Activated T-helper 1 cell treated with anti-CD3 and anti-CD28 coated beads, Interleukin-12 subunit alpha, Interleukin-12 subunit beta, Interleukin-2, Interleukin-4 antibody, amounts not matched to agents 30 ng/mL and 10 ng/mL and 1 ng/mL, durations not matched to agents 14 hours and 24 hours and 36 hours (primary cell): ENCODE data around the gene FGD4. TPM values are rescaled to one million over a fixed set of nuclear protein-coding genes. Genes with fewer than 3 reads are reported as not detected.

Source experiments
- DNase-seq: peaks from one replicate; pipeline ENCODE4 v3.0.0; 2021; ENCODE audit warnings: low spot score
- H3K27ac Mint-ChIP-seq: one replicate; pipeline ENCODE4 v1.8.0; 2021; ENCODE audit warnings: mild to moderate bottlenecking, mixed read lengths
- H3K27me3 Mint-ChIP-seq: one replicate; pipeline ENCODE4 v1.8.0; 2022; ENCODE audit warnings: mild to moderate bottlenecking, moderate library complexity, mixed read lengths; ENCODE audit not compliant: insufficient read depth
- H3K36me3 Mint-ChIP-seq: one replicate; pipeline ENCODE4 v1.8.0; 2021; ENCODE audit warnings: low read depth, mixed read lengths
- H3K4me1 Mint-ChIP-seq: one replicate; pipeline ENCODE4 v1.8.0; 2021; ENCODE audit warnings: low read depth, mixed read lengths
- H3K4me3 Mint-ChIP-seq: one replicate; pipeline ENCODE4 v1.8.0; 2021; ENCODE audit warnings: mild to moderate bottlenecking, moderate library complexity, mixed read lengths
- H3K9me3 Mint-ChIP-seq: one replicate; pipeline ENCODE4 v1.8.0; 2021; ENCODE audit warnings: mixed read lengths
- intact Hi-C: fragments of 100-400 bp; cut with micrococcal nuclease; formaldehyde crosslinking; loops from one replicate; pipeline ENCODE4 v1.15.1; 2024
- total RNA-seq: library from RNA; stranded (reverse); gene quantifications from 2 replicates; pipeline ENCODE4 v1.2.3, GENCODE V29; 2022

Gene FGD4
- total RNA-seq, 1 donor from 2014 or later = 0.03 TPM

DNA sequence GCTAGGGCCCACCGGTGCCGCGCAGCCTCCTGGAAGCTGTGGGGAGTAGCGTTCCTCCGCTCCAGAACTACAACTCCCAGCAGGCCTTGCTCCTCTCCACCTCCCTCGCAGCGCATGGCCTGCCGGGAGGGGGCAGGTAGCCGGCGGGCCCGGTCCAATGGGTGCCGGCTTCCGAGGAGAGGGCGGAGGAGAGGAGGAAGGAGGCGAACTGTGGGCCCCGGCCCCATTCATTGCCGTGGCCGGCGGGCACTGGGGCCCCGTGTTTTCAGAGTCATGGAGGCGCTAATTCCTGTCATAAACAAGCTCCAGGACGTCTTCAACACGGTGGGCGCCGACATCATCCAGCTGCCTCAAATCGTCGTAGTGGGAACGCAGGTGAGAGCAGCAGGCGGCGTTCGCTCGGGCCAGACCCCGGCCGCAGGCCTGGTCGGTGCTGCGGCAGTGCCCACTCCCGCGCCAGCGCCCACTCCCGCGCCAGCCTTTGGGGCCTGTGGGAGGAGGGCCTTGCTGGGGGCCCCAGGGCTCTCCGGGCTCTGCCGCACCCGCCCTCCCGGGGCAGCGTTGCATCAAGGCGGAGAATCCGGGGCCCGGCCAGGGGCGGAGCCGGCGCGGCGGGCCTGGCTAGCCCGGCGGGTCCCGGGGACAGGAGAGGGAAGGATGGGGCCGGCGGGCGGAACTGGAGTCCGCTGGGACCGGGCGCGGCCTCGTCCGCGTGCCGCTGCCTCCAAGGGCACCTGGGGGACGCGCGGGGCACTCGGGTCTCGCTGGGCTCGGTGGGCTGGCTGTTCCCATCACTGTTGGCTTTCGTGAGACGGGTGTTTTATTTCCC is 279.9 kb downstream of the FGD4 start, which contains the start of gene DNM1L:
Gene DNM1L (plus strand): TSS at position 211 of the 829 bp plus-strand sequence. CDS start 63 bp downstream, at position 274.
- DNase-seq = peak; percentile 90
- H3K9me3 Mint-ChIP-seq = no peaks in the 10 kb centered on the region
- peaks cover 6% of the 10 kb centered on the region for H3K36me3 Mint-ChIP-seq
- intact Hi-C loops = loop anchor here (1.0 to 10.0 kb wide), 7 partner anchors 76 to 1353 kb away; partner anchors contain the start of genes ALG10, AMN1, ETFBKMT and FGD4
- peaks cover 35% of the 10 kb centered on the region for H3K4me1 Mint-ChIP-seq
- peak within 1 kb of the TSS; percentile 95 for H3K4me3 Mint-ChIP-seq
- no peaks in the 10 kb centered on the region for H3K27me3 Mint-ChIP-seq
- H3K27ac Mint-ChIP-seq = peak within 1 kb of the TSS; percentile 92

GRCh38 chr12:32679920-32680237 is 280.5 kb downstream of the FGD4 start:
- peaks cover 35% of the 10 kb centered on the region for H3K4me1 Mint-ChIP-seq
- no peak for DNase-seq
- peak overlapping the region; percentile 91 for H3K27ac Mint-ChIP-seq
- H3K9me3 Mint-ChIP-seq = no peaks in the 10 kb centered on the region
- intact Hi-C loops = loop anchor here (1.0 to 10.0 kb wide), 7 partner anchors 75 to 1353 kb away; partner anchors contain the start of genes ALG10, AMN1, ETFBKMT and FGD4
- no peaks in the 10 kb centered on the region for H3K27me3 Mint-ChIP-seq
- H3K4me3 Mint-ChIP-seq = peak overlapping the region; percentile 95
- peaks cover 6% of the 10 kb centered on the region for H3K36me3 Mint-ChIP-seq

GRCh38 chr12:32680787-32681186 is 281.4 kb downstream of the FGD4 start:
- no peaks in the 10 kb centered on the region for H3K27me3 Mint-ChIP-seq
- intact Hi-C loops = no loop called here
- H3K27ac Mint-ChIP-seq = no peak overlapping the region
- peaks cover 35% of the 10 kb centered on the region for H3K4me1 Mint-ChIP-seq
- H3K36me3 Mint-ChIP-seq = peaks cover 11% of the 10 kb centered on the region
- DNase-seq = no peak
- H3K9me3 Mint-ChIP-seq = no peaks in the 10 kb centered on the region
- peak overlapping the region; percentile 95 for H3K4me3 Mint-ChIP-seq

DNA sequence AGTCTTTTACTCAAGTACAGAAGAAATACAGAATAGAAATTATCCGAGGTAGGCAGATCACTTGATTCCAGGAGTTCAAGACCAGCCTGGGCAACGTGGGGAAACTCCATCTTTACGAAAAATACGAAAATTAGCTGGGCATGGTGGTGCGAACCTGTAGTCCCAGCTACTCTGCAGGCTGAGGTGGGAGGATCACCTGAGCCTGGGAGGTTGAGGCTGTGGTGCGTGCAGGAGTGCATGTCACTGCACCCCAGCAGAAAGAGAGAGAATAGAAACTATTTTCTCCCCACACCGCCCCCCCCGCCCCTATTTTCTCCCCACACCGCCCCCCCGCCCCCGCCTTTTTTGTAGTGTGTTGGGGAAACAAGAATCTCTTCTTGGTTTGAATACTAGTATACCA is 281.9 kb downstream of the FGD4 start:
- no peak overlapping the region for H3K27ac Mint-ChIP-seq
- H3K36me3 Mint-ChIP-seq = peaks cover 11% of the 10 kb centered on the region
- intact Hi-C loops = no loop called here
- no peaks in the 10 kb centered on the region for H3K9me3 Mint-ChIP-seq
- no peaks in the 10 kb centered on the region for H3K27me3 Mint-ChIP-seq
- no peak for DNase-seq
- no peak overlapping the region for H3K4me3 Mint-ChIP-seq
- H3K4me1 Mint-ChIP-seq = peaks cover 35% of the 10 kb centered on the region

- H3K9me3 Mint-ChIP-seq = no peaks in the 10 kb centered on the region
- peaks cover 16% of the 10 kb centered on the region for H3K36me3 Mint-ChIP-seq
- no peaks in the 10 kb centered on the region for H3K27me3 Mint-ChIP-seq
- no peak overlapping the region for H3K4me3 Mint-ChIP-seq
- no peak for DNase-seq
- no peak overlapping the region for H3K27ac Mint-ChIP-seq
- peaks cover 25% of the 10 kb centered on the region for H3K4me1 Mint-ChIP-seq
- intact Hi-C loops = no loop called here
Measured at GRCh38 chr12:32686340-32686739, 287.0 kb downstream of the FGD4 start.

DNA sequence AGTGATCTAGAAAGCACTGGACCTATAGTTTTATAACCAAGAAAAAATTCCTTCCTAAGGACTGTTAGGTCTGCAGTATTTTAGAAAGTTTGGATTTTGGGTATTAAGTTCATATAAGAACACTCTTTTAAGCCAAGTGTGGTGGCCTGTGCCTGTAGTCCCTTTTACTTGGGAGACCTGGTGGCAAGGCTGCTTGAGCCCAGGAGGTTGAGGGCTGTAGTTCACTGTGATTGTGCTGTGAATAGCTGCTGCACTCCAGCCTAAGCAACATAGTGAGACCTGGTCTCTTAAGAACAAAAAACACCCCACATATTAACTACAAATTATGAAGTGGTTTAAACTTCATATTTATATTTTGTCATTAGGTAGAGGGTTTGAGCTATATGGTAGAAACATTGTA is 289.4 kb downstream of the FGD4 start:
- no peaks in the 10 kb centered on the region for H3K9me3 Mint-ChIP-seq
- no peak overlapping the region for H3K4me3 Mint-ChIP-seq
- no peaks in the 10 kb centered on the region for H3K27me3 Mint-ChIP-seq
- H3K36me3 Mint-ChIP-seq = peaks cover 14% of the 10 kb centered on the region
- peaks cover 33% of the 10 kb centered on the region for H3K4me1 Mint-ChIP-seq
- DNase-seq = no peak
- intact Hi-C loops = no loop called here
- H3K27ac Mint-ChIP-seq = no peak overlapping the region

- H3K4me1 Mint-ChIP-seq = peaks cover 33% of the 10 kb centered on the region
Measured at GRCh38 chr12:32690927-32691326, 291.6 kb downstream of the FGD4 start.

DNA sequence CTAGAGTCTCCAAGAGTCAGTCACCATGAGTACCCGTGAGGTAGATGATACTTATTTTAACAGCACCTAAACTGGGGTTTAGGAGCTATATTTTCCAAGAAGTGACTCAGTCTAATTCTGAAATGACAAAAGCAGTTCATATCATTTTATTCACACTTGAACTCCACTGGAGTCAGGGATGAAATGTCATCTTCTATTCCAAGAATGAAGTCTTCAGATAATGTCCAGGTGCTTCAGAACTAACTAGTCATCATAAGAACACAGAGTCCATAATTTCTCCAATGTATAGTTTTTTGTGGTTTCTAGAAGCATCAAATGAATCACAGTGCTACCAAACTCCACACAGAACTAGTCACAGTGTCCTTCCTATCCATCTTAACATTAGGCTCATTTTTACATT is 293.0 kb downstream of the FGD4 start:
- Mint-ChIP-seq H3K4me3 (no peak overlapping the region), H3K27me3 (no peaks in the 10 kb centered on the region), H3K4me1 (peaks cover 37% of the 10 kb centered on the region), H3K9me3 (peaks cover 9% of the 10 kb centered on the region), H3K27ac (no peak overlapping the region), H3K36me3 (peaks cover 26% of the 10 kb centered on the region)
- intact Hi-C loops = loop anchor here (2.0 kb wide), 1 partner anchor 14 kb away; no protein-coding TSS in a partner anchor
- DNase-seq = no peak

More at GRCh38 chr12:32690927-32691326, 291.6 kb downstream of the FGD4 start:
- Mint-ChIP-seq H3K27ac (no peak overlapping the region), H3K9me3 (peaks cover 9% of the 10 kb centered on the region), H3K36me3 (peaks cover 26% of the 10 kb centered on the region), H3K27me3 (no peaks in the 10 kb centered on the region), H3K4me3 (no peak overlapping the region)
- DNase-seq = no peak
- intact Hi-C loops = no loop called here

- Mint-ChIP-seq H3K4me1 (peaks cover 37% of the 10 kb centered on the region), H3K27me3 (no peaks in the 10 kb centered on the region), H3K36me3 (peaks cover 26% of the 10 kb centered on the region), H3K27ac (no peak overlapping the region), H3K4me3 (no peak overlapping the region), H3K9me3 (peaks cover 9% of the 10 kb centered on the region)
- intact Hi-C loops = loop anchor here (2.0 kb wide), 1 partner anchor 14 kb away; no protein-coding TSS in a partner anchor
- no peak for DNase-seq
Measured at GRCh38 chr12:32693036-32693435, 293.7 kb downstream of the FGD4 start.
